ENCODE data around the gene TCF25.

Gene TCF25

GRCh38 chr16:89936981-89937380 lies 63.6 kb downstream of the TCF25 start:
- H4K20me1 ChIP-seq (ENCODE audit: insufficient read depth, low read length, poor library complexity, severe bottlenecking): no peaks in the 10 kb centered on the region
- no peak overlapping the region for H2AFZ ChIP-seq (ENCODE audit: low read length)
- H3K27me3 ChIP-seq (ENCODE audit: insufficient read depth, low read length, poor library complexity, severe bottlenecking): no peaks in the 10 kb centered on the region
- TF ChIP-seq CTCF (conservative IDR thresholded peaks at IDR 0.05; ENCODE audit: low read length): no peak
- TF ChIP-seq EZH2phosphoT487 (IDR thresholded peaks at IDR 0.05; ENCODE audit: borderline replicate concordance): no peak
- H3K9me2 ChIP-seq (replicated peaks; ENCODE audit: low read depth, low read length): no peaks in the 10 kb centered on the region
- no peaks in the 10 kb centered on the region for H3K9me3 ChIP-seq (ENCODE audit: insufficient read depth, low read depth, low read length)
- H3F3A ChIP-seq (ENCODE audit: low read depth): no peaks in the 10 kb centered on the region
- H3K9ac ChIP-seq (ENCODE audit: low read depth, low read length, poor library complexity, severe bottlenecking): no peak overlapping the region
- no peak overlapping the region for H3K4me3 ChIP-seq (ENCODE audit: low read length, poor library complexity, severe bottlenecking)
- H3K36me3 ChIP-seq (ENCODE audit: insufficient read depth, low read length): no peaks in the 10 kb centered on the region
- no peaks in the 10 kb centered on the region for H3K79me2 ChIP-seq (ENCODE audit: insufficient read depth, low read length)
- H3K4me1 ChIP-seq (ENCODE audit: insufficient read depth, low read length, poor library complexity, severe bottlenecking): no peaks in the 10 kb centered on the region
- no peak overlapping the region for H3K4me2 ChIP-seq (ENCODE audit: low read depth, low read length, poor library complexity, severe bottlenecking)

- H3K4me3 ChIP-seq (ENCODE audit: low read length, poor library complexity, severe bottlenecking): no peak overlapping the region
- H3K9me2 ChIP-seq (replicated peaks; ENCODE audit: low read depth, low read length): no peaks in the 10 kb centered on the region
- H3F3A ChIP-seq (ENCODE audit: low read depth): no peaks in the 10 kb centered on the region
- H2AFZ ChIP-seq (ENCODE audit: low read length): no peak overlapping the region
- no peaks in the 10 kb centered on the region for H3K9me3 ChIP-seq (ENCODE audit: insufficient read depth, low read depth, low read length)
- no peaks in the 10 kb centered on the region for H4K20me1 ChIP-seq (ENCODE audit: insufficient read depth, low read length, poor library complexity, severe bottlenecking)
- H3K79me2 ChIP-seq (ENCODE audit: insufficient read depth, low read length): no peaks in the 10 kb centered on the region
- H3K4me1 ChIP-seq (ENCODE audit: insufficient read depth, low read length, poor library complexity, severe bottlenecking): no peaks in the 10 kb centered on the region
- H3K27me3 ChIP-seq (ENCODE audit: insufficient read depth, low read length, poor library complexity, severe bottlenecking): no peaks in the 10 kb centered on the region
- no peaks in the 10 kb centered on the region for H3K36me3 ChIP-seq (ENCODE audit: insufficient read depth, low read length)
- no peak overlapping the region for H3K4me2 ChIP-seq (ENCODE audit: low read depth, low read length, poor library complexity, severe bottlenecking)
- no peak overlapping the region for H3K9ac ChIP-seq (ENCODE audit: low read depth, low read length, poor library complexity, severe bottlenecking)
- no peak for TF ChIP-seq EZH2phosphoT487 (IDR thresholded peaks at IDR 0.05; ENCODE audit: borderline replicate concordance)
- TF ChIP-seq CTCF (conservative IDR thresholded peaks at IDR 0.05; ENCODE audit: low read length): no peak
These were observed 64.9 kb downstream of the TCF25 start for GRCh38 chr16:89938175-89938885.

GRCh38 chr16:89944773-89945172 lies 71.4 kb downstream of the TCF25 start:
- H3F3A ChIP-seq (ENCODE audit: low read depth): no peaks in the 10 kb centered on the region
- no peak overlapping the region for H2AFZ ChIP-seq (ENCODE audit: low read length)
- no peaks in the 10 kb centered on the region for H3K36me3 ChIP-seq (ENCODE audit: insufficient read depth, low read length)
- TF ChIP-seq EZH2phosphoT487 (IDR thresholded peaks at IDR 0.05; ENCODE audit: borderline replicate concordance): no peak
- TF ChIP-seq CTCF (conservative IDR thresholded peaks at IDR 0.05; ENCODE audit: low read length): no peak
- no peaks in the 10 kb centered on the region for H3K4me1 ChIP-seq (ENCODE audit: insufficient read depth, low read length, poor library complexity, severe bottlenecking)
- H3K9me3 ChIP-seq (ENCODE audit: insufficient read depth, low read depth, low read length): no peaks in the 10 kb centered on the region
- H3K4me2 ChIP-seq (ENCODE audit: low read depth, low read length, poor library complexity, severe bottlenecking): no peak overlapping the region
- H3K79me2 ChIP-seq (ENCODE audit: insufficient read depth, low read length): no peaks in the 10 kb centered on the region
- H4K20me1 ChIP-seq (ENCODE audit: insufficient read depth, low read length, poor library complexity, severe bottlenecking): peaks cover 3% of the 10 kb centered on the region
- H3K9me2 ChIP-seq (replicated peaks; ENCODE audit: low read depth, low read length): no peaks in the 10 kb centered on the region
- no peaks in the 10 kb centered on the region for H3K27me3 ChIP-seq (ENCODE audit: insufficient read depth, low read length, poor library complexity, severe bottlenecking)
- no peak overlapping the region for H3K4me3 ChIP-seq (ENCODE audit: low read length, poor library complexity, severe bottlenecking)
- H3K9ac ChIP-seq (ENCODE audit: low read depth, low read length, poor library complexity, severe bottlenecking): no peak overlapping the region
